Smooth muscle cell (in vitro differentiated cells): ENCODE data around the gene LHX4. TPM values are rescaled to one million over a fixed set of nuclear protein-coding genes. Genes with fewer than 3 reads are reported as not detected.

Experiments used
- DNase-seq: peaks from one replicate; lab custom pipeline; 2025; ENCODE audit not compliant: unreplicated experiment; lab: John Stamatoyannopoulos, UW
- H2AFZ ChIP-seq: fragments of 200-600 bp; sonication (generic); 2 replicates; pipeline ENCODE4 v1.6.0; 2016; ENCODE audit warnings: antibody characterized with exemption, low read depth, mild to moderate bottlenecking
- H3F3A ChIP-seq: fragments of 200-600 bp; sonication (generic); 2 replicates; pipeline ENCODE4 v1.6.0; 2017; ENCODE audit warnings: antibody characterized with exemption, low read depth
- H3K27ac ChIP-seq: fragments of 200-600 bp; sonication (generic); 2 replicates; pipeline ENCODE4 v1.5.1; 2016; ENCODE audit warnings: low read depth, mild to moderate bottlenecking
- H3K27me3 ChIP-seq: fragments of 200-600 bp; sonication (generic); 2 replicates; pipeline ENCODE4 v1.6.1; 2016; ENCODE audit warnings: low read depth, mild to moderate bottlenecking
- H3K36me3 ChIP-seq: fragments of 200-600 bp; sonication (generic); 2 replicates; pipeline ENCODE4 v1.5.1; 2016; ENCODE audit warnings: low read depth
- H3K4me1 ChIP-seq: fragments of 200-600 bp; sonication (generic); 2 replicates; pipeline ENCODE4 v1.5.1; 2016; ENCODE audit warnings: low read depth
- H3K4me2 ChIP-seq: fragments of 200-600 bp; sonication (generic); 2 replicates; pipeline ENCODE4 v1.6.0; 2016; ENCODE audit warnings: mild to moderate bottlenecking
- H3K4me3 ChIP-seq: fragments of 200-600 bp; sonication (generic); 2 replicates; pipeline ENCODE4 v1.5.1; 2016; ENCODE audit warnings: mild to moderate bottlenecking
- H3K79me2 ChIP-seq: fragments of 200-600 bp; sonication (generic); 2 replicates; pipeline ENCODE4 v1.6.0; 2016; ENCODE audit warnings: low read depth, mild to moderate bottlenecking
- H3K9ac ChIP-seq: fragments of 200-600 bp; sonication (generic); 2 replicates; pipeline ENCODE4 v1.6.0; 2016; ENCODE audit warnings: low read depth
- H3K9me3 ChIP-seq: fragments of 200-600 bp; sonication (generic); replicated peaks from 2 replicates; pipeline ENCODE4 v1.5.1; 2016; ENCODE audit warnings: low read depth
- H4K20me1 ChIP-seq: fragments of 200-600 bp; sonication (generic); 2 replicates; pipeline ENCODE4 v1.6.0; 2016; ENCODE audit warnings: low read depth
- WGBS: methylation state at CpG from one replicate; pipeline ENCODE4 v1.1.7; 2016; ENCODE audit warnings: low lambda C conversion rate; 5-methylcytosine and 5-hydroxymethylcytosine counted together
- polyA plus RNA-seq: library from polyadenylated mRNA; unstranded; fragments of >200 nt; fragmentation: Nextera tagmentation; extraction: Ambion mirVana; gene quantifications from 2 replicates; pipeline ENCODE4 v1.2.1, GENCODE V29; 2016
- total RNA-seq: library from RNA; depleted of rRNA; stranded (reverse); fragments of >200 nt; gene quantifications from 2 replicates; pipeline ENCODE4 v1.2.3, GENCODE V29; 2014
- TF ChIP-seq, protein P1 (sequence below): fragments of 200-600 bp; sonication (generic); IDR thresholded peaks from 2 replicates; pipeline ENCODE4 v1.5.1; 2017; ENCODE audit warnings: borderline replicate concordance, mild to moderate bottlenecking, antibody characterized with exemption; ENCODE audit not compliant: insufficient read depth, poor library complexity, severe bottlenecking

Gene LHX4
- total and polyA plus RNA-seq, 2 experiments from 2014 or later, result not detected

DNA sequence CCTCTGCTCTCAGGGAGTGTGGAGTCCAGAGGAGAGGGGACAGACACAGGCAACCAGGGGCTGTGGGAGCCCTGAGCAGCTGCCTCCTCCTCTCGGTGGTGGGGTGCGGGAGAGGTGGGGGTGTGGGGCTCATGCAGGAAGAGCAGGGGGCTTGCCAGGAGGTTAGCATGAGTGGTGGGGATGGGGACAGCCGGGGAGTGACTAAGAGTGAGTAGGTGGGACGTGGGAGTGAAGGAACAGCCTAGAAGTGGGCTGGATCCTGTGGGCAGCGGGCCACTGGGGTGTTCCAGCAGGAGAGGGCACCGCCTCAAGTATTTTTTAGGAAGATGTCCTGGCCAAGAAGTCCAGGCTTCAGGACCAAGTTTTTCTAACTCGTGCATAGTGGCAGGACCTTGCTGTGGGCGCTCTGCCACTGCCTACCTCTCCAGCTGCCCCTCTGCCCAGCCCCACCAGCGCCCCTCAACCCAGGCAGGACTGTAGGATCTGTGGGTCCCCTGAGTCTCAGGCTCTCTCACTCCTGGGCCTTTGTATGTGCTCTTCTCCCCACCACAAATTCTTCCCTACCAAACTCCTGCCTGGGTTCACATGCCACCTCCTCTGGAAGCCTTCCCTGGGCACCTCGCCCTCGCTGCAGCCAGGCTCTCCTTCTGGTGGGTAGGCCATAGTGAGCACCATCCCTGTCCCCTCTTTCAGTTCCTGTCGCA, 18.8 kb upstream of the LHX4 start:
- no peak for DNase-seq

DNA sequence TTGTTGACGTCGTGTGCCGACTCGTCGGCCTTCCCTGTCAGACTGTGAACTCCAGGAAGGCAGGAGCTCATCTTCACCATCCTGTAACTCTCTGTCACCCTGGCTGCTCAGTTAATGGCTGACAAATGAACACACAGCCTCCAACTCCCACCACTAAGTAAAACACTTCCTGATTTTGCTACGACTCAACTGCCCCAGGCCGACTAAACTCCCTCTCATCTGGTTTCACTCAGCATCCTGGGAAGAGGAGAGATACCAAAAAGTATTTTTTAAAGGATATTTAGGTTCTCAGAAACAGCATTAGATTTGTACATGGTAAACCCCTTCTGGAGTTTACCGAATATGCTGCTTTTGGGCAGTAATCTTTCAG, 18.2 kb upstream of the LHX4 start:
- Histone ChIP-seq H3K79me2 (no peaks in the 10 kb centered on the region), H3K27ac (no peak overlapping the region), H3K9me3 (no peaks in the 10 kb centered on the region), H3K27me3 (no peaks in the 10 kb centered on the region), H3K9ac (no peak overlapping the region), H3K4me3 (no peak overlapping the region), H4K20me1 (no peaks in the 10 kb centered on the region), H2AFZ (no peak overlapping the region), H3K4me2 (no peak overlapping the region), H3K36me3 (no peaks in the 10 kb centered on the region), H3K4me1 (no peaks in the 10 kb centered on the region), H3F3A (no peaks in the 10 kb centered on the region)
- TF ChIP-seq, protein P1, sequence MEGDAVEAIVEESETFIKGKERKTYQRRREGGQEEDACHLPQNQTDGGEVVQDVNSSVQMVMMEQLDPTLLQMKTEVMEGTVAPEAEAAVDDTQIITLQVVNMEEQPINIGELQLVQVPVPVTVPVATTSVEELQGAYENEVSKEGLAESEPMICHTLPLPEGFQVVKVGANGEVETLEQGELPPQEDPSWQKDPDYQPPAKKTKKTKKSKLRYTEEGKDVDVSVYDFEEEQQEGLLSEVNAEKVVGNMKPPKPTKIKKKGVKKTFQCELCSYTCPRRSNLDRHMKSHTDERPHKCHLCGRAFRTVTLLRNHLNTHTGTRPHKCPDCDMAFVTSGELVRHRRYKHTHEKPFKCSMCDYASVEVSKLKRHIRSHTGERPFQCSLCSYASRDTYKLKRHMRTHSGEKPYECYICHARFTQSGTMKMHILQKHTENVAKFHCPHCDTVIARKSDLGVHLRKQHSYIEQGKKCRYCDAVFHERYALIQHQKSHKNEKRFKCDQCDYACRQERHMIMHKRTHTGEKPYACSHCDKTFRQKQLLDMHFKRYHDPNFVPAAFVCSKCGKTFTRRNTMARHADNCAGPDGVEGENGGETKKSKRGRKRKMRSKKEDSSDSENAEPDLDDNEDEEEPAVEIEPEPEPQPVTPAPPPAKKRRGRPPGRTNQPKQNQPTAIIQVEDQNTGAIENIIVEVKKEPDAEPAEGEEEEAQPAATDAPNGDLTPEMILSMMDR, result no peak
- no peak for DNase-seq
- WGBS, result 82% methylated on average over 8 of the region's 8 CpGs

More for the DNA sequence above, 18.8 kb upstream of the LHX4 start:
- H3K9me3 ChIP-seq, result no peaks in the 10 kb centered on the region
- H3K4me2 ChIP-seq, result no peak overlapping the region
- H3K4me3 ChIP-seq, result no peak overlapping the region
- no peaks in the 10 kb centered on the region for H3K27me3 ChIP-seq
- TF ChIP-seq, protein P1, result no peak
- no peak overlapping the region for H3K27ac ChIP-seq
- H3K79me2 ChIP-seq, result no peaks in the 10 kb centered on the region
- no peaks in the 10 kb centered on the region for H4K20me1 ChIP-seq
- no peak overlapping the region for H3K9ac ChIP-seq
- H3F3A ChIP-seq, result no peaks in the 10 kb centered on the region
- no peak overlapping the region for H2AFZ ChIP-seq
- H3K4me1 ChIP-seq, result no peaks in the 10 kb centered on the region
- no peaks in the 10 kb centered on the region for H3K36me3 ChIP-seq
- 95% methylated on average over 10 of the region's 12 CpGs for WGBS

GRCh38 chr1:180213401-180214170, 16.5 kb upstream of the LHX4 start:
- Histone ChIP-seq H4K20me1 (no peaks in the 10 kb centered on the region), H3K27me3 (no peaks in the 10 kb centered on the region), H3K27ac (no peak overlapping the region), H3K4me1 (no peaks in the 10 kb centered on the region), H3K9me3 (no peaks in the 10 kb centered on the region), H3K79me2 (no peaks in the 10 kb centered on the region), H3K36me3 (no peaks in the 10 kb centered on the region), H3K4me3 (peak overlapping the region; percentile 0), H2AFZ (no peak overlapping the region), H3F3A (no peaks in the 10 kb centered on the region), H3K4me2 (peak overlapping the region; percentile 8), H3K9ac (no peak overlapping the region)
- DNase-seq, result no peak
- WGBS, result 63% methylated on average over 15 of the region's 15 CpGs
- TF ChIP-seq, protein P1, result no peak
